ENCODE data around the gene DLGAP3.
"Not testable (repeated sequence)": the region's sequence is repeated elsewhere in the genome, so short reads cannot be mapped to it uniquely, and the experiment has no call there.

Gene DLGAP3

GRCh38 chr1:34929497-34929852, at the start of gene DLGAP3:
TSS of gene DLGAP3 (minus strand) at chr1:34929650. CDS start at chr1:34905383, 24,267 bp downstream.
- no peak for DNase-seq

- DNase-seq: no peak
Measured at GRCh38 chr1:34978921-34979320, 49.5 kb upstream of the DLGAP3 start.

GRCh38 chr1:34977858-34978257, 48.4 kb upstream of the DLGAP3 start:
- no peak for DNase-seq

DNA sequence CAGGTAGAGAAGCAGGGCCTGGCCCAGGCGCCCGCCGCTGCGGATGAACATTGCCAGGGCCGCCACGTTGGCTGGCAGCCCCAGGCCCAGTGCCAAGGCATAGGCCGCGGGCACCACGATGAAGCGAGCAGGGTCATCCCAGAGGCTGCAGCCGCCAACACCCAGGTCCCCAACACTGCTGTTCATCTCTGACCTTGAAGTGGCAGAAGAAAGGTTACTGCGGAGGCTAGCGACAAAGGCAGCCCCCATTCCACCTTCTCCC, 47.7 kb upstream of the DLGAP3 start:
- no peak for DNase-seq

DNA sequence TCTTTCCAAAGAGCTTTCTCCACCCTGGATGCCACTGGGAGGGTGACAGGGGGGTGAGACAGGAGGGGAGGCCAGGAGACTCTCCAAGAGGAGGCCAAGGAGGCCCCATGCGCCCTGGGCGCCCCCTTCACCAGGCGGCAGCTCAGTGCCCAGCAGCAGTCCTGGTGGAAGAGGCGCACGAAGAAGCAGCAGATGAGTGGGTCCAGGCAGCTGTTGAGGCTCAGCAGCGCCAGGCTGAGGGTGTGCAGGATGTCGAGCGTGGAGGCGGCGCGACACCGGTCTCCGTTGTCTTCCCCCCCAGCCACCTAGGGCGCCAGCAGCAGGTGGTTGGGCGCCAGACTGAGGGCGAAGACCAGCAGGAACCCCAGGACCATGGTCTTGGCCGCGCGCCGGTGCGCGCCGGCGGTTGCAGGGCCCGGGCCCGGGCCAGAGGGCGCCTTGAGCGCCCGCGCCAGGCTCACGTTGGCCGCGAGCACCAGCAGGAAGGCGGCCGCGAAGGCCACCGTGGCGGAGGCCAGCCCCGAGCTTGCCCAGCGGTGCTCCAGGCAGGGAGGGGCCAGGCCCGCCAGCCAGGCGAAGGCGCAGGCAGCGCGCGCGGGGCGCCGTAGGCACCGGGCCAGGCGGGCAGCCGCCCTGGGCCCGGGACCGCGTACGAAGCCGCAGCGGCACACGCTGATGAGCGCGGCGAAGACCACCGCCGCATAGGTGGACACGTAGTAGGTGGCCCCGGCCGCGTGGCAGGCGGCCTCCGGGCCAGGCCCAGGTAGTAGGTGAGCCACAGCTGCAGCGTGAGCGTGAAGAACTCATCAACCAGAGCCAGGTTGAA, 47.1 kb upstream of the DLGAP3 start:
- no peak for DNase-seq

DNA sequence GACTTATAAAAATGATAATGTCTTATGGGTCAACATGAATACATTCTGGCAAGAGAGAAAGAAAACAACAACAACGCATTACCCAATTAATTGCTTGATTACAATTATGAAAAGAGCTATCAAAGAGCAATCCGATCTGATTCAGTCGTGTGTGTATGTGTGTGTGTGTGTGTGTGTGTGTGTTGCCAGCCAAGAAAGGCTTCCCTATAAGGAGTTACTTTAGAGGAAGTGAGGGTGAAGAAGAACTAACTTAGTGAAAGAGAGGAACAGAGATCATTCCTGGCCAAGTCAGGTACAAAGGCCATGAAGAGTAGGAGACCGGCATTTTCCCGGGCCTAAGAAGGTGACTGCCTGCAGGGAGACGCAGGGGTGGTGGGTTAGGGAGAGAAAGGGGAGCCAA, 46.3 kb upstream of the DLGAP3 start:
- DNase-seq: no peak

GRCh38 chr1:34975338-34975737, 45.9 kb upstream of the DLGAP3 start:
- peak; percentile 37 for DNase-seq

DNA sequence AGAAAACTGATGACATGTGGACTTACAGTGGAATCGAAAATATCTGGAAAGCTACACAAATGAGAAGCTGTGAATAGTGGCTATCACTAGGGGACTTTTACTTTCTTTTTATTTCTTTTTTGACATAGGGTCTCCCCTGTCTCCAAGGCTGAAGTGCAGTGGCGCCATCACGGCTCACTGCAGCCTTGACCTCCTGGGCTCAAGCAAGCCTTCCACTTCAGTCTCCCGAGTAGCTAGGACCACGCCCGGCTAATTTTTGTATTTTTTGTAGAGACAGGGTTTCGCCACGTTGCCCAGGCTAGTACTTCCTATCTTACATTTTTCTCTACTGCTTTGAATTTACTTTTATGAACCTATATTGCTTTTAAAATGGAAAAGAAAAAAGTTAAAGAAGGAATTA, 45.2 kb upstream of the DLGAP3 start:
- no peak for DNase-seq

DNA sequence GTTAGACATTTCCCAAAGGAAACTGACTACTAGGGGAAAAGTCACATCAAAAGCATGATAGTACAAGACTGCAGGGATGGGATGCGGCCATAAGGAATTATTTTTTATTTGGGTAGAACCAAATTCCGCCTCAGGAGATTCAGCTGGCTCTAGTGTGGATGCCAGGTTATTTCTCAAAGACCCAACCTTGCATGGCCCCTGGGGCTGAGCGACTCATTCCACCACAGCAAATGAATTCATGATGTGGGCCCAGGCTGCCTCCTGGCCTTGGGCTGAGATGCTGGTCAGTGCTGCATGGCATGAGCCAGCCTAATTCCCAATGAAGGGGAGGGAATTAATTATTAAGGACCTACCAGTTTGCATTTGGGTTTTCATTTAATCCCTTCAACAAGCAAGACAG, 43.9 kb upstream of the DLGAP3 start:
- DNase-seq: peak; percentile 13

GRCh38 chr1:34970829-34971228, 41.4 kb upstream of the DLGAP3 start:
- DNase-seq: no peak

DNA sequence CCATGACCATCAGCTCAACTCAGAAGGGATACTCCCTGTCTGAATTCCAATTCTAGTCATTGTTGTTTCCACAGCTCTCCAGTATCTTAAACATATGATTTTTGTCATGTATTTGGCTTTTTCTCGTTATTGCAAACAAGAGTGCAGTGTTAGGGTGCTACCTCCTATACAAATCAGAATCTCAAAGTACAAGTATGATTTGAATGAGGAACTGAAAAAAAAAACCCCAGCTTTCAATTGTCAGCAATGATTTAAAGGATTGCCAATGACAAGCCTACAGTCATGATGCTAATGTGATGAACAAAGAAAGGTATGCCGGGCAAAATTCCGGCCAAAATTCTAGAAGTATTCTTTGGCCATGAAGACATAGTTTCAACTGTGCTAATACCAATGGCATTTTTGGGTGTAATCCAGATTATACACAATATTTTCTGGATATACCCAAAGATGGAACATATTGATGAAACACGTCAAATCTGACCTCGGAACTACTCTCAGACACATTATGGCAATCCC, 40.8 kb upstream of the DLGAP3 start:
- DNase-seq: peak; percentile 45

DNA sequence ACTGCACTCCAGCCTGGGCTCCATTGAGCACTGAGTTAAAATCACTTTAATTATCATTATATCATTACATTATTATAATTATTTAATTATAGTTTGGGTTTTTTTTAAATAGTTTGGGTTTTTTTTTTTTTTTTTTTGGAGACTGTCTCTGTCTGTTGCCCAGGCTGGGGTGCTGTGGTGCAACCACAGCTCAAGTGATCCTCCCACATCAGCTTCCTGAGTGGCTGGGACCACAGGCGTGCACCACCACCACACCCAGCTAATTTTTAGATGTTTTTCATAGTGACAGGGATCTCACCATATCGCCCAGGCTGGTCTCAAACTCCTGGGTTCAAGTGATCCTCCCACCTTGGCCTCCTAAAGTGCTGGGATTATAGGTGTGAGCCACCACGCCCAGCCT, 38.8 kb upstream of the DLGAP3 start:
- DNase-seq: not testable (repeated sequence)

DNA sequence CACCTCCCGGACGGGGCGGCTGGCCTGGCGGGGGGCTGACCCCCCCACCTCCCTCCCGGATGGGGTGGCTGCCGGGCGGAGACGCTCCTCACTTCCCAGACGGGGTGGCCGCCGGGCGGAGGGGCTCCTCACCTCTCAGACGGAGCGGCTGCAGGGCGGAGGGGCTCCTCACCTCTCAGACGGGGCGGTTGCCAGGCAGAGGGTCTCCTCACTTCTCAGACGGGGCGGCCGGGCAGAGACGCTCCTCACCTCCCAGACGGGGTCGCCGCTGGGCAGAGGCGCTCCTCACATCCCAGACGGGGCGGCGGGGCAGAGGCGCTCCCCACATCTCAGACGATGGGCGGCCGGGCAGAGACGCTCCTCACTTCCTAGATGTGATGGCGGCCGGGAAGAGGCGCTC, 38.2 kb upstream of the DLGAP3 start:
- not testable (repeated sequence) for DNase-seq

DNA sequence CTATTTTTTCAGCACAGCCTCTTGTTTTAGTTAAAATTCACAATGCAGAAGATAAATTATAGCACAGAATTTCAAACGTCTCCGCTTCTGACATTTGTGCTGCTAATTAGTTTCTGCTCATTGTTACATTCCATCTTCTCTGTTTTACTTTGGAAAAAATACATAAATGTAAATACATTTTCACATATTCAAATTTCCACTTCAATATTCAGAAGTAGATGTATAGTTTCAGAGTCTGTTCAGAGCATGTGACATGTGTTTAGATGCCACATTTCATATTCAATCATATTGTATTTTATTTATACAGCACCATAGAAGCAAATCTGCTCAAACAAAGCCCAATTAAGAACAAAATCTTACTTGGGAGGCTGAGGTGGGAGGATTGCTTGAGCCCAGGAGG, 36.1 kb upstream of the DLGAP3 start:
- DNase-seq: no peak

GRCh38 chr1:34950428-34950827, 21.0 kb upstream of the DLGAP3 start:
- DNase-seq: no peak

DNA sequence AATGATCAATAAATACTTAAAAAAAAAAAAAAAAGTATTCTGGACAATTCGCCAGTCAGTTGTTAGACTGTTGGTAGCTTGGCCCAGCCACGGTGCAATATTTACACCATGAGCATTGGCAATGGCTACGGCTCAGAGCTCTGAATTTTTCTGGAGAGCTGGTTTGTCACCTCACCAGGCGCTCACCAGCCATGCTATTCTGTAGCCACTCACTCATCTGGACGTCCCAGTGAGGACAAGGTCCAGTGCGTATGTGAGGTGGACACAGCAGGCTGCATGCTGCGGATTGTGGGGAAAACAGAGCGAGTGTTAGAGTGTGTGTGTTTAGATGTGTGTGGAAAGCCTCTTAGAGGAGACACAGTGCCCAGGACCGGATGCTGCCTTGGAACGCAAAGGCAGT, 19.3 kb upstream of the DLGAP3 start:
- DNase-seq: not testable (repeated sequence)

DNA sequence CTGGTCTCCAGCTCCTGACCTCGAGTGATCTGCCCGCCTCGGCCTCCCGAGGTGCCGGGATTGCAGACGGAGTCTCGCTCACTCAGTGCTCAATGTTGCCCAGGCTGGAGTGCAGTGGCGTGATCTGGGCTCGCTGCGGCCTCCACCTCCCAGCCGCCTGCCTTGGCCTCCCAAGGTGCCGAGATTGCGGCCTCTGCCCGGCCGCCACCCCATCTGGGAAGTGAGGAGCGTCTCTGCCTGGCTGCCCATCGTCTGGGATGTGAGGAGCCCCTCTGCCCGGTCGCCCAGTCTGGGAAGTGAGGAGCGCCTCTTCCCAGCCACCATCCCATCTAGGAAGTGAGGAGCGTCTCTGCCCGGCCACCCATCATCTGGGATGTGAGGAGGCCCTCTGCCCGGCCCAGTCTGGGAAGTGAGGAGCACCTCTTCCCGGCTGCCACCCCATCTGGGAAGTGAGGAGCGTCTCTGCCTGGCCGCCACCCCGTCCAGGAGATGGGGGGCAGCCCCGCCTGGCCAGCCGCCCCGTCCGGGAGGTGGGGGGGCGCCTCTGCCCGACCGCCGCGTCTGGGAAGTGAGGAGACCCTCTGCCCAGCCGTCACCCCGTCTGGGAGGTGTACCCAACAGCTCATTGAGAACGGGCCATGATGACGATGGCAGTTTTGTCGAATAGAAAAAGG, 18.3 kb upstream of the DLGAP3 start:
- not testable (repeated sequence) for DNase-seq

- DNase-seq: no peak
Measured at GRCh38 chr1:34946211-34946610, 16.8 kb upstream of the DLGAP3 start.

- DNase-seq: not testable (repeated sequence)
Measured at GRCh38 chr1:34941798-34942197, 12.3 kb upstream of the DLGAP3 start.

- no peak for DNase-seq
Measured at GRCh38 chr1:34930702-34931071, 1.2 kb upstream of the DLGAP3 start.

GRCh38 chr1:34929853-34930701, 627 bp upstream of the DLGAP3 start:
- no peak for DNase-seq

- no peak for DNase-seq
Measured at GRCh38 chr1:34928699-34929496, 552 bp downstream of the DLGAP3 start.

Measured in fibroblast of upper back skin (primary cell).